ENCODE results near the gene RAB11A. TPM values are rescaled to one million over a fixed set of nuclear protein-coding genes. Genes with fewer than 3 reads are reported as not detected.
"Not testable (repeated sequence)": the region's sequence is repeated elsewhere in the genome, so short reads cannot be mapped to it uniquely, and the experiment has no call there.

RAB11A gene
- total and polyA plus RNA-seq, 7 donors = 89.5 to 152 (median 115) TPM

DNA sequence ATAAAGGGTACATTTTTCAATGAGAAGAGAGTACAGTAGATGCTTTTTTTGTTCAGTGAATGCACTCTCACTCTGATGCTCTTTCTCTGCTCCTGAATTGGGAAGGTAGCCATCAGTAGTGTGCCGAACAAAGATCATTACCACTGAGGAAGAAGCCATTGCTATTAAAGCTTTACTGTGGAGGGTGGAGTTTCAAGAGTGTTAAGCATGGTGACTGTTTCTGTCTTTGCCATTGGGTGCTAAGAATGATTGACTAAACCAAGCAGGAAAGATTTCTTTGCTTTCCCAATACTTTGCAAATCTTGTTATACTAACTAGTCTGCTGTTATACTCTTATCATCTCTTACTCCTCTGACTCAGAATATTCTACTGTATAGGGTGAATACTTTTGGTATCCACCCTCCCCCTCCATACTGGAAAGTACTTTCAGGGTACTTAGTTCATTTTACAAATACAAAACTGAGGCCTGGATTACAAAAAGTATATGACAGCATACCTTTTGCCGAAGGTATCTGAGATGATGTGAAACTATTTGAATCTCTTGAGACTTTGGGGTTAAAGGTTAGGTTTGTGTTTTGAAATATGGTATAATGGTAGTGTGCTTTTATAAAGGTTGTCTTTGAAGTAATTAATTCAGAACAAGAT, 1.7 kb downstream of the RAB11A start:
- intact Hi-C loops (cut with DNase I) = no loop called here
- TF ChIP-seq, protein P1, sequence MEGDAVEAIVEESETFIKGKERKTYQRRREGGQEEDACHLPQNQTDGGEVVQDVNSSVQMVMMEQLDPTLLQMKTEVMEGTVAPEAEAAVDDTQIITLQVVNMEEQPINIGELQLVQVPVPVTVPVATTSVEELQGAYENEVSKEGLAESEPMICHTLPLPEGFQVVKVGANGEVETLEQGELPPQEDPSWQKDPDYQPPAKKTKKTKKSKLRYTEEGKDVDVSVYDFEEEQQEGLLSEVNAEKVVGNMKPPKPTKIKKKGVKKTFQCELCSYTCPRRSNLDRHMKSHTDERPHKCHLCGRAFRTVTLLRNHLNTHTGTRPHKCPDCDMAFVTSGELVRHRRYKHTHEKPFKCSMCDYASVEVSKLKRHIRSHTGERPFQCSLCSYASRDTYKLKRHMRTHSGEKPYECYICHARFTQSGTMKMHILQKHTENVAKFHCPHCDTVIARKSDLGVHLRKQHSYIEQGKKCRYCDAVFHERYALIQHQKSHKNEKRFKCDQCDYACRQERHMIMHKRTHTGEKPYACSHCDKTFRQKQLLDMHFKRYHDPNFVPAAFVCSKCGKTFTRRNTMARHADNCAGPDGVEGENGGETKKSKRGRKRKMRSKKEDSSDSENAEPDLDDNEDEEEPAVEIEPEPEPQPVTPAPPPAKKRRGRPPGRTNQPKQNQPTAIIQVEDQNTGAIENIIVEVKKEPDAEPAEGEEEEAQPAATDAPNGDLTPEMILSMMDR (IDR thresholded peaks at IDR 0.05) = no peak
- no peaks in the 10 kb centered on the region for H3K27me3 ChIP-seq (ENCODE audit: insufficient read depth in 3 of 3, low read length in 2 of 3)
- no peaks in the 10 kb centered on the region for H3K9me3 ChIP-seq
- no peak for ATAC-seq
- WGBS, 3 donors = 24 to 29% (median 28%) methylated on average over 2 of the region's 2 CpGs
- H3K36me3 ChIP-seq (ENCODE audit: insufficient read depth in 1 of 2, low read depth in 1 of 2) = peaks cover 0 to 8% of the 10 kb centered on the region in 2 donors
- H3K4me3 ChIP-seq = peak overlapping the region; percentile 98
- peak overlapping the region; percentile 95 for H3K27ac ChIP-seq
- no peak for DNase-seq
- peaks cover 10% of the 10 kb centered on the region for H3K4me1 ChIP-seq

DNA sequence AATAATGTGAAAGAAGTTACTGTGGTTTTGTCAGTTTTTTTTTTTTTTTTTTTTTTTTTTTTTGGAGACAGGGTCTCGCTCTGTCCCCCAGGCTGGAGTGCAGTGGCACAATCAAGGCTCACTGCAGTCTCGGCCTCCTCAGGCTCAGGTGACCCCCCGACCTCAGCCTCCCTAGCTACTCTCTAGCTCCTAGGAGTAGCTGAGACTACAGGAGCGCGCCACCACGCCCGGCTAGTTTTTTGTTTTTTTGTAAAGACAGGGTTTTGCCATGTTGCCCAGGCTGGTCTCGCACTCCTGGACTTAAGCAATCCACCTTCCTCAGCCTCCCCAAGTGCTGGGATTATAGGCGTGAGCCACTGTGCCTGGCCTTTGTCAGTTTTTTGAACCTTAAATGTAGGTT, 2.6 kb downstream of the RAB11A start:
- peaks cover 10% of the 10 kb centered on the region for H3K4me1 ChIP-seq
- H3K4me3 ChIP-seq = peak overlapping the region; percentile 98
- H3K27ac ChIP-seq = peak overlapping the region; percentile 95
- intact Hi-C loops (cut with DNase I); DNase-seq; H3K27me3 ChIP-seq (ENCODE audit: insufficient read depth in 3 of 3, low read length in 2 of 3); ATAC-seq; H3K36me3 ChIP-seq (ENCODE audit: insufficient read depth in 1 of 2, low read depth in 1 of 2); H3K9me3 ChIP-seq: not testable (repeated sequence)
- WGBS, 3 donors = 87 to 89% (median 88%) methylated on average over 9 of the region's 9 CpGs

DNA sequence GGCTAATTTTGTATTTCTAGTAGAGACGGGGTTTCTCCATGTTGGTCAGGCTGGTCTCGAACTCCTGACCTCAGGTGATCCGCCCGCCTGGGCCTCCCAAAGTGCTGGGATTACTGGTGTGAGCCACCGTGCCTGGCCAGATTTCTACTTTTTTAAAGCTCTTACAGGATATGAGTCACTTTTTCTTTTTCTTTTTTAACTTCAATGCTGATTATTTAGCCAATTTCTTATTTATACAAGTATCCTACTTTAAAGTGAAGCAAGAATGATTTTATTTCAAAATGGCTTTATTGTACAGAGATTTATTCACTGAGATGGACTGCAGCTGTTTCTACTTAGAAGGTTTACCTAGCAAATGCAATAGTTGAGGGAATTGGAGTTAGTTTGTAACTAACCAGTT, 3.3 kb downstream of the RAB11A start:
- WGBS, 3 donors = 83 to 92% (median 85%) methylated on average over 5 of the region's 5 CpGs
- ATAC-seq; H3K27ac ChIP-seq; H3K9me3 ChIP-seq; intact Hi-C loops (cut with DNase I); H3K27me3 ChIP-seq (ENCODE audit: insufficient read depth in 3 of 3, low read length in 2 of 3); DNase-seq; H3K4me3 ChIP-seq: not testable (repeated sequence)
- Histone ChIP-seq H3K36me3 (ENCODE audit: insufficient read depth in 1 of 2, low read depth in 1 of 2) (peaks cover 4 to 16% of the 10 kb centered on the region in 2 donors), H3K4me1 (peaks cover 10% of the 10 kb centered on the region)

DNA sequence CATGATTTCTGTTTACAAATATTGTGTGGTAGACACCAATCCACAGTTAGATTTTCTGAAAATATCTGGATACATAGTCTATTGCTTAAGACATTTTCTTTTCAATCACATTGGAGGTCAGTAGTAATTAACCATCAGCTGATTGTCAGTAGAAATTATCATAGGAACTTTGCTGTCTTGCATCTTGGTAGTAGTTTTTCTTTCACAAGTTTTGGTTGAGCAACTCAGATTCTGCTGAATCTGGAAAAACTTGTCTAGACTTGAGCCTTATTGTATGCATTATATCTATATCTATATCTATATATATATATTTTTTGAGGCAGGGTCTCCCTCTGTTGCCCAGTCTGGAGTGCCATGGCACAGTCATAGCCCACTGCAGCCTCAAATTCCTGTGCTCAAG, 4.0 kb downstream of the RAB11A start:
- DNase-seq = no peak
- H3K4me3 ChIP-seq = no peak overlapping the region
- H3K27me3 ChIP-seq (ENCODE audit: insufficient read depth in 3 of 3, low read length in 2 of 3) = no peaks in the 10 kb centered on the region
- H3K36me3 ChIP-seq (ENCODE audit: insufficient read depth in 1 of 2, low read depth in 1 of 2) = peaks cover 6 to 23% of the 10 kb centered on the region in 2 donors
- no peak for ATAC-seq
- intact Hi-C loops (cut with DNase I) = no loop called here
- TF ChIP-seq, protein P1 (IDR thresholded peaks at IDR 0.05) = no peak
- no peak overlapping the region for H3K27ac ChIP-seq
- H3K9me3 ChIP-seq = no peaks in the 10 kb centered on the region
- peaks cover 10% of the 10 kb centered on the region for H3K4me1 ChIP-seq

DNA sequence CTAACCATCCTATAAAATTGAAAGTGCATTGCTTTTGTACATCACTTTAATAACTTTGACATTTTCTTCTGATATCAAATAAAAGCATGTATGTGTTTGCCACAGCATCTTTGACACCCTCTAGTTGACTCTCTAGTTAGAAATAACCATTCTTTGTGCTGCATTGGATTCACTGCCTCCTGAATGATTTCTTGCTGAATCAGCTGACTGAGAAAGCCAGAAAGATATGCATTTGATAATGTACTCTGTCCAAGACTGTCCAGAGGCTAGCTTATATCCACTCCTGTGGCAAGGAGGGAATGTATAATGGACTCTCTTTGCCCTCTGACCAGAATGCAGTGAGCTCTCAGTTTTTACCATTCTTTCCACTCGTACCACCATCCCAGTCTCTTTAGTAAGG, 6.2 kb downstream of the RAB11A start:
- Histone ChIP-seq H3K36me3 (ENCODE audit: insufficient read depth in 1 of 2, low read depth in 1 of 2) (peaks cover 6 to 45% of the 10 kb centered on the region in 2 donors), H3K27me3 (ENCODE audit: insufficient read depth in 3 of 3, low read length in 2 of 3) (no peaks in the 10 kb centered on the region), H3K27ac (no peak overlapping the region), H3K4me1 (peaks cover 10% of the 10 kb centered on the region), H3K9me3 (no peaks in the 10 kb centered on the region), H3K4me3 (no peak overlapping the region)
- no peak for DNase-seq
- WGBS, 3 donors = 88 to 92% (median 90%) methylated on average over 1 of the region's 1 CpG
- ATAC-seq = no peak
- TF ChIP-seq, protein P1 (IDR thresholded peaks at IDR 0.05) = no peak
- intact Hi-C loops (cut with DNase I) = no loop called here

DNA sequence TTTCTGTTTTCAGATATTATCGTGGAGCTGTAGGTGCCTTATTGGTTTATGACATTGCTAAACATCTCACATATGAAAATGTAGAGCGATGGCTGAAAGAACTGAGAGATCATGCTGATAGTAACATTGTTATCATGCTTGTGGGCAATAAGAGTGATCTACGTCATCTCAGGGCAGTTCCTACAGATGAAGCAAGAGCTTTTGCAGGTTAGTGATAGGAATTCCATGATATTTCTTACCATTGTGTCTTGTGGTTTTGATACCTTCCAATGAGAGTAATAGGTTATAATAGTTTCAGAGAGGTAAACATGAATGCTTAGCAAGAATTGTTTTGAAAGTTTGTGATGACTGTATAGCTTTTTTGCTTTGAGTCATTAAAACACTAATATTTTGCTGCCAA, 8.5 kb downstream of the RAB11A start:
- Histone ChIP-seq H3K36me3 (ENCODE audit: insufficient read depth in 1 of 2, low read depth in 1 of 2) (peaks cover 6 to 66% of the 10 kb centered on the region in 2 donors), H3K4me1 (no peaks in the 10 kb centered on the region), H3K9me3 (no peaks in the 10 kb centered on the region), H3K27me3 (ENCODE audit: insufficient read depth in 3 of 3, low read length in 2 of 3) (no peaks in the 10 kb centered on the region), H3K4me3 (no peak overlapping the region), H3K27ac (no peak overlapping the region)
- TF ChIP-seq, protein P1 (IDR thresholded peaks at IDR 0.05) = no peak
- no peak for DNase-seq
- WGBS, 3 donors = 93 to 96% (median 94%) methylated on average over 3 of the region's 3 CpGs
- ATAC-seq = no peak
- intact Hi-C loops (cut with DNase I) = no loop called here
